HepG2 (cell line): ENCODE results near the gene BCL6B. TPM values are rescaled to one million over a fixed set of nuclear protein-coding genes. Genes with fewer than 3 reads are reported as not detected.
A peak's percentile ranks its signal among the peaks of the same experiment; 100 is the strongest.

Experiments used
- FOXJ3 ChIP-seq: sonication (generic); formaldehyde crosslinking; IDR thresholded peaks from 2 replicates; pipeline ENCODE4 v1.4.0; 2020; ENCODE audit warnings: missing genetic modification reagents, mild to moderate bottlenecking, borderline replicate concordance
- NBN ChIP-seq: fragments of 450-650 bp; conservative IDR thresholded peaks from 2 replicates; pipeline ENCODE4 v1.6.1; 2017
- PRDM15 ChIP-seq: sonication (generic); formaldehyde crosslinking; IDR thresholded peaks from 2 replicates; pipeline ENCODE4 v1.4.0; 2020; ENCODE audit warnings: missing genetic modification reagents
- ZFP62 ChIP-seq: sonication (generic); formaldehyde crosslinking; IDR thresholded peaks from 2 replicates; pipeline ENCODE4 v1.4.0; 2020; ENCODE audit warnings: missing genetic modification reagents
- ZNF207 ChIP-seq: fragments of 450-650 bp; IDR thresholded peaks from 2 replicates; pipeline ENCODE4 v1.6.1; 2016; ENCODE audit warnings: antibody characterized with exemption, borderline replicate concordance
- ZNF318 ChIP-seq: sonication (generic); formaldehyde crosslinking; IDR thresholded peaks from 2 replicates; pipeline ENCODE4 v1.4.0; 2020; ENCODE audit warnings: mild to moderate bottlenecking, missing genetic modification reagents
- ZNF333 ChIP-seq: sonication (generic); formaldehyde crosslinking; IDR thresholded peaks from 2 replicates; pipeline ENCODE4 v1.4.0; 2020; ENCODE audit warnings: mild to moderate bottlenecking, missing genetic modification reagents, borderline replicate concordance
- ZNF33A ChIP-seq: sonication (generic); formaldehyde crosslinking; IDR thresholded peaks from 2 replicates; pipeline ENCODE4 v1.5.1; 2020; ENCODE audit warnings: missing genetic modification reagents, mild to moderate bottlenecking, moderate library complexity, borderline replicate concordance
- ZNF530 ChIP-seq: sonication (generic); formaldehyde crosslinking; IDR thresholded peaks from 2 replicates; pipeline ENCODE4 v1.5.0; 2020; ENCODE audit warnings: low read depth, mild to moderate bottlenecking, missing genetic modification reagents
- ZNF678 ChIP-seq: sonication (generic); formaldehyde crosslinking; IDR thresholded peaks from 2 replicates; pipeline ENCODE4 v1.4.0; 2020; ENCODE audit warnings: mild to moderate bottlenecking, missing genetic modification reagents
- ZNF749 ChIP-seq: sonication (generic); formaldehyde crosslinking; IDR thresholded peaks from 2 replicates; pipeline ENCODE4 v1.8.0; 2022; ENCODE audit warnings: mild to moderate bottlenecking, missing genetic modification reagents, moderate library complexity, borderline replicate concordance
- polyA plus RNA-seq, 8 experiments: library from polyadenylated mRNA; depleted of rRNA in 3 of 8; stranded (reverse) in 7 of 8; unstranded in 1 of 8; fragments of >200 nt; fragmentation: Illumina TruSeq in 4 of 8; extraction: Trizol in 4 of 8; gene quantifications; 2 replicates each; pipeline versions ENCODE4 v1.2.1 to v1.2.3, GENCODE V29; 2011 to 2016; ENCODE audit warnings: low read depth in 4 of 8, missing spikeins in 1 of 8, mixed read lengths in 1 of 8; ENCODE audit not compliant: insufficient read depth in 1 of 8
- total RNA-seq, 5 experiments: library from RNA; depleted of rRNA; stranded (reverse); fragments of >200 nt; fragmentation: Illumina TruSeq; extraction: Trizol; gene quantifications; 2 replicates each; pipeline ENCODE4 v1.2.3, GENCODE V29; 2016; ENCODE audit warnings: low read depth in 1 of 5
- TF ChIP-seq, protein P1 (sequence below): sonication (generic); formaldehyde crosslinking; IDR thresholded peaks from 2 replicates; pipeline ENCODE4 v1.5.0; 2020; ENCODE audit warnings: mild to moderate bottlenecking, missing genetic modification reagents
- TF ChIP-seq, protein P2 (sequence below): sonication (generic); formaldehyde crosslinking; IDR thresholded peaks from 2 replicates; pipeline ENCODE4 v1.8.0; 2022; ENCODE audit warnings: missing genetic modification reagents, mild to moderate bottlenecking, borderline replicate concordance

The BCL6B gene
- total and polyA plus RNA-seq, 2 of the 13 experiments (the other 11 are each of a cell fraction or from before 2014, with no cell fraction given) = not detected

DNA sequence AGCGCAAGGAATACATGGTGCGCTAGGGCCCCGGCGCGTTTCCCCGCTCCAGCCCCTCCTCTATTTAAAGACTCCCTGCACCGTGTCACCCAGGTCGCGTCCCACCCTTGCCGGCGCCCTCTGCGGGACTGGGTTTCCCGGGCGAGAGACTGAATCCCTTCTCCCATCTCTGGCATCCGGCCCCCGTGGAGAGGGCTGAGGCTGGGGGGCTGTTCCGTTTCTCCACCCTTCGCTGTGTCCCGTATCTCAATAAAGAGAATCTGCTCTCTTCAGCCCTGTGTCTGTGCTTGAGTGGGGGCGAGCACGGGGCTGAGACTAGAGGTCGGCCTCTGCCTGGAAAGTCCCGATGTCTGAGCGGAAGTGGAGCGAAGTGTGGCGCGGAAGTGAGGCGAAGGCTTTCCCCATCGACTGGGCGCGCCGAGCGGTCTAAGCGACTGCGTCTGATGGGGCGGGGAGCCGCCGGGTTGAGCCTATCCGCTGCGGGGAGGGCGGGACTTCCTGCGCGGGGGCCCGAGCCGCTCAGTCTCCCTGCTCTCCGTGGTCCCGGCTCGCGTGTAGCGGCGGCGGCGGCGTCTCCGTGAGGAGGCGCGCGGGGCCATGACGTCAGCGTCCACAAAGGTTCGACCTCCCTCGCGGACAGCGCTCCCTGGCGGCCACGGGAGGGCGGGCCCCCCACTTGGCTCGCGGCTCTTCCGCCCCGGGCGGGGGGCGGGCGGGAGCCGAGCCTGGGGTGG lies 8.4 kb upstream of the BCL6B start (continued):
- TF ChIP-seq ZNF318 (CRISPR knock-in tag) = peak; percentile 89
- TF ChIP-seq, protein P1, sequence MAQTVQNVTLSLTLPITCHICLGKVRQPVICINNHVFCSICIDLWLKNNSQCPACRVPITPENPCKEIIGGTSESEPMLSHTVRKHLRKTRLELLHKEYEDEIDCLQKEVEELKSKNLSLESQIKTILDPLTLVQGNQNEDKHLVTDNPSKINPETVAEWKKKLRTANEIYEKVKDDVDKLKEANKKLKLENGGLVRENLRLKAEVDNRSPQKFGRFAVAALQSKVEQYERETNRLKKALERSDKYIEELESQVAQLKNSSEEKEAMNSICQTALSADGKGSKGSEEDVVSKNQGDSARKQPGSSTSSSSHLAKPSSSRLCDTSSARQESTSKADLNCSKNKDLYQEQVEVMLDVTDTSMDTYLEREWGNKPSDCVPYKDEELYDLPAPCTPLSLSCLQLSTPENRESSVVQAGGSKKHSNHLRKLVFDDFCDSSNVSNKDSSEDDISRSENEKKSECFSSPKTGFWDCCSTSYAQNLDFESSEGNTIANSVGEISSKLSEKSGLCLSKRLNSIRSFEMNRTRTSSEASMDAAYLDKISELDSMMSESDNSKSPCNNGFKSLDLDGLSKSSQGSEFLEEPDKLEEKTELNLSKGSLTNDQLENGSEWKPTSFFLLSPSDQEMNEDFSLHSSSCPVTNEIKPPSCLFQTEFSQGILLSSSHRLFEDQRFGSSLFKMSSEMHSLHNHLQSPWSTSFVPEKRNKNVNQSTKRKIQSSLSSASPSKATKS (CRISPR knock-in tag) = no peak
- TF ChIP-seq, protein P2, sequence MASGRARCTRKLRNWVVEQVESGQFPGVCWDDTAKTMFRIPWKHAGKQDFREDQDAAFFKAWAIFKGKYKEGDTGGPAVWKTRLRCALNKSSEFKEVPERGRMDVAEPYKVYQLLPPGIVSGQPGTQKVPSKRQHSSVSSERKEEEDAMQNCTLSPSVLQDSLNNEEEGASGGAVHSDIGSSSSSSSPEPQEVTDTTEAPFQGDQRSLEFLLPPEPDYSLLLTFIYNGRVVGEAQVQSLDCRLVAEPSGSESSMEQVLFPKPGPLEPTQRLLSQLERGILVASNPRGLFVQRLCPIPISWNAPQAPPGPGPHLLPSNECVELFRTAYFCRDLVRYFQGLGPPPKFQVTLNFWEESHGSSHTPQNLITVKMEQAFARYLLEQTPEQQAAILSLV (CRISPR knock-in tag) = peak; percentile 64
- no peak for TF ChIP-seq ZNF530 (CRISPR knock-in tag)
- 0 out of 2 replicates have a peak, but pooled peaks have one; percentile 6 for TF ChIP-seq ZNF333 (CRISPR knock-in tag)
- no peak; the same call in 1 of the 2 replicates for TF ChIP-seq PRDM15 (CRISPR knock-in tag)
- no peak for TF ChIP-seq FOXJ3 (CRISPR knock-in tag)
- no peak for TF ChIP-seq NBN
- peak; percentile 70; the same call in 1 of the 2 replicates for TF ChIP-seq ZNF749 (CRISPR knock-in tag)
- no peak for TF ChIP-seq ZNF33A (CRISPR knock-in tag)
- no peak for TF ChIP-seq ZNF678 (CRISPR knock-in tag)
- no peak for TF ChIP-seq ZFP62 (CRISPR knock-in tag)
- TF ChIP-seq ZNF207 = no peak
